A172 (cell line): ENCODE results near the gene ARHGAP26. TPM values are rescaled to one million over a fixed set of nuclear protein-coding genes. Genes with fewer than 3 reads are reported as not detected.

Source experiments
- DNase-seq: peaks from one replicate; pipeline ENCODE4 v3.0.0-alpha.2; 2015; ENCODE audit warnings: low spot score
- total RNA-seq: library from RNA; depleted of rRNA; stranded (reverse); fragments of >200 nt; shearing (Covaris generic); gene quantifications from 2 replicates; pipeline ENCODE4 v1.2.3, GENCODE V29; 2014

The ARHGAP26 gene
- total RNA-seq, 1 experiment from 2014 or later = 1.6 TPM

DNA sequence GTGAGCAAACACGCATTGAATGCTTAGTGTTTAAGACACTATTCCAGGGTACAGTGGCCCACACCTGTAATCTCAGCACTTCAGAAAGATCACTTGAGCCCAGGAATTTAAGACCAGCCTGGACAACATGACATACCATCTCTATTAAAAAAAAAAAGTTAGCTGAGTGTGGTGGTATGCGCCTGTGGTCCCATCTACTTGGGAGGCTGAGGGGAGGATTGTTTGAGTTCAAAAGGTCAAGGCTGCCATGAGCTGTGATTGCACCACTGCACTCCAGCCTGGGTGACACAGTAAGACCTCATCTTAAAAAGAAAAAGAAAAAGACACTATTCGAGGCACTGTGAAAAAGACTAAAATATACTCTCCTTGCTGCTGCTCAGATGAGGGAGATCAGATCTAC lies 392.6 kb downstream of the ARHGAP26 start:
- no peak for DNase-seq

DNA sequence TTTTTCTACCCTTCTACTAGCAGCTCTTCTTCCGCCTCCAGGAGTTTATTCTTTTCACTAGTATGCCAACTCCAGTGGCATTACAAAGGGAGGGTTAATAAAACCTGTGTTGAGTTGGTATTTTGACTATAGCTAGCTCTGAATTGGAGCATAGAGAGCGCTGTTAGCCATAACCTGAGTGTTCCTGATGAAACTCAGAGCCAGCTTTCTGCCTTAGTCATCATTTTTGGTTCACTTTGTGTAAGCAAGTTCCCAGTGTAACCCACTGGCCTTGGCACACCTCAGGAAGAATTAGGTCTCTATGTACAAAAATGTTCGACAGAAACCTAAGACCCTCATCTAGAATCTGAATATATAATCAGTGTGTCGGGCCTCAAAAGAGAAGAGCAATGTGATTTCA lies 394.4 kb downstream of the ARHGAP26 start:
- no peak for DNase-seq

DNA sequence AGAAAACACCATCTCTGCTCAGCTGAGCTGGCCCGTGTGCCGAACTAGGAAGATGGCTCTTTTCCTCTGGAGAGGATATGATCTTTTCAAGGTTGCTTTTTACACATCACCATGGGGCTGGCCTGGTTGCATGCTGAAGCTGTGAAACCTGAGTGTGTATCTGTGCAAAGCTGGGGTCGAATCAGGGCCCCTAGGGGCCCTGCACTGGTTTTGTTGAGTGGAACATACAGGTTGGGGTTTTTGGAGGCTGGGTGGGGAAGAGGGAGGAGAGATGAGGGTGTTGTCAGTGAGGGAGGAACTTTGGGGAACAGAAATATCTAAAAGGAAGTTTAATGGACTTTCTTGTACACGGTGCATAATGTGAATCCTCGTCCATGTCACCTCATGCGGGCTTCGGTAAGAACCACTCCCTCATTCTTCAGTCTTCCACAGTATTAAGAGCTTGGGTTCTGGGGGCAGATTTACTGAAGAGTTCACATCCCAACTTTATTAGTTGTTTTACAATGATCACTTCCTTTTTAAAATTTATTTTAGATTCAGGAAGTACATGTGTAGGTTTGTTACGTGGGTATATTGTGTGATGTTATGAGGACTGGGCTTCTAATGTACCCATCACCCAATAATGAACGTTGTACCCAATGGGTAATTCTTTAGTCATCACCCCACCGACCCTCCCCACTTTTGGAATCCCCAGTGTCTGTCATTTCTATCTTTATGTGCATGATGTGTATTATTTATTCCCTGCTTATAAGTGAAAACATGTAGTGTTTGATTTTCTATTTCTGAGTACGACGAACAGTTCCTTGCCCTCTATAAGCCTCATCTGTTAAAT lies 395.1 kb downstream of the ARHGAP26 start:
- DNase-seq = no peak

DNA sequence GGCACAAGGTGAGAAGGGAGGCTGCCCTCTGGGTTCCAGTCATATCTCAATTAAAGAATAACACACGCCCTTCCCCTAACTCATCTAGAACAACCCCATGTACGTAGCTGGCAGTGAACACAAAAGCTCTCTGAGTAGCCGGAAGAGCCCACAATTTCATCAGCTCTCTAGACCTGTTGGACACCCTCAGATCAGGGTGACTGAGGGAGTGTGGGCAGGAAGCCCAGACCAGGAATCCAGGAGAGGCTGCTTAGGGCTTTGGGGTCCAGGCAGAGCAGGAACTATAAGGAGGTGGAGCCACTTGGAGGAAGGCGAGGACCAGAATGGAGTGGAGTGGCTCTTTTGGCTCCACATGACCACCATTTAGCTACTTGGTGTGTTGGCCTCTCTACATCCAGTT lies 395.9 kb downstream of the ARHGAP26 start:
- no peak for DNase-seq

DNA sequence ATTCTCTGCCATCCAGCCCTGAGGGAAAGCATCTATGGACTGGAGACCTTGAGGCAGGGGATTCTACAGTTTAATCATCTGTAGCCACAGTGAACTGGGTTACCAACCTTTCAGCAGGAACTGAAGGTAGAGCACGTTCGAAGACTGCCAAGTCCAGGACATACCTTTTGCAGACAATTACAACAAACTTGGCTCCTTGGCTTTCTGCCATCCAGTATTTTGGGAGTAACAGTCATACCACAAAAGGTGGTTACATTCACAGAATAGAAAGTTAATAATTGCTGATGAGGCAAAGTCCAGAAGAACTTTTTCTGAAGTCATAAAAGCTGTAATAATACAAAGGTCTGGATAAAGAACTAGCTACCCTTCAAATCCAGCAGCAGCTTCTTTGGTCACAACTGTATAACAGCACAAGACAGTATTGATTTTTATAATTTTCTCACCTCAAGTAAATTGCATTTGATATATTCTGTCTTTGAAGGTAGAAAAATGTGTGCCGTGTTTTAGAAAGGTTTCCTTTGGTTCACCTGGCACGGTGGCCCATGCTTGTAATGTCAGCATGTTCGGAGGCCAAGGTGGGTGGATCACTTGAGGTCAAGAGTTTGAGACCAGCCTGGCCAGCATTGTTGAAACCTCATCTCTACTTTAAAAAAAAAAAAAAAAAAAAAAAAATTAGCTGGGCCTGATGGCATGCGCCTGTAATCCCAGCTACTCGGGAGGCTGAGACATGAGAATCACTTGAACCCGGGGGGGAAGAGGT lies 396.7 kb downstream of the ARHGAP26 start:
- no peak for DNase-seq

DNA sequence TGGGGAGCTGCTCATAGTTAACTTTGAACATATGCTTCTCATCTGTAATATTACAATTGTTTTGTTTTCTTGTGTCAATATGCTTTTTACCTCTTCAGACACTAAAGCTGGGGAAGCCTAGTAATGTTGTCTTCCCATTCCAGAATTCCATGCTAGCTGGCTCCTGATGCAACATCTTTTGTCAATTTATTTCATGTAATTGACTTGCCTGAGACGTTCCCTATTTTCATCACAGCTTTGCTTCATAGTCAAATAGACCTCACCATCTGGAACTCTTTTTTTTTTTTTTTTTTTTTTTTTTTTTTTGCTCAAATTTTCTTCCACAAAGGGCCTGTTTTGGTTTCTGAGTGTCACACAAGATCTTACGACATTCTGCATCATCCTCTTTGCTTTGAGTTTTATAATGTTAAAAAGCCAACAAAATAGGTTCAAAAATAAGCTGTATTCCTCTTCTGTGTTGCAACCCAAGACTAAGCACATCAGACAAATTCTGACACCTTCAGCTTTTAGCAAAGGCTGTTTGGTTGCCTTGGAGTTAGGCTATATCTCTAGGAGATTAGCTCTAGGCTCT lies 398.1 kb downstream of the ARHGAP26 start:
- no peak for DNase-seq

DNA sequence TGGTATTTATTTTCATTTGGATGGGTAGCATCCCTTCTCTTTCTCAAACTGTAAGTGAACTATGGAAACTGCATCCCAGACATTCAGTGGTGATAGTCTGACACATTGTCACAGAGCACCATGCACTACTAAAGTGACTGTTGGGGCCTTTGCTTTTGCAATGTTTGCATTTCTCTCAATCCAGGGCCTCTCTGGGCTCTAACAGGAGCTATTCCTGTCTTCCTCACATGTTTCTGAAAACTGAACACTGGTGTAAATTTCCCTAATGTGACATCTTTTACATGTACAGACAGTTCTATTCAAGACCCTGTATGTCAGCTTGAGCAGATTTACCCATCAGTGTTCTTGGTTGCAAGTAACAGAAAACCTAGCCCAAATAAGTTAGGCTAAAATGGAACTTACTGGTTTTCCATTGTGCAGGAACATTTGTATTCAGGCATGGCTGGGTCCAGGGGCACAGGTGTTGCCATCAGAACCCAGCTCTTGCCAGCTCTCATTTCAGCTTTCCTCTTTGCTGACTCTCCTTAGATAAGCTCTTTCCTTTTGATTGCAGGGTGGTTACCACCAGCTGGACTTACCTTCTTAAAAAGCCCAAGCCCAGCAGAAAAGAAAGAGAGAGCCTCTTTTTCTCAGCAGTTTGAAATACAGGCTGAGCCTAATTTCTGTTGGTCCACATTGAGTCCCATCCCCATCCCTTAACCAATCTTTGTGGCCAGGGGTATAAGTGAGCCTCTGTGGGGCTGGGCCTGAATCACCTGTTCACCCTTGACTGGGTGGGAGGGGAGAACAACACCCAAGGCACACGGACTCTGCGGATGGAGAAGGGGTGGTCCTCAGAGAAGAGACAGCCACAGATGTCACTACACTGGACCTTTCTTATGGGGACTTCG lies 399.0 kb downstream of the ARHGAP26 start:
- DNase-seq = no peak

DNA sequence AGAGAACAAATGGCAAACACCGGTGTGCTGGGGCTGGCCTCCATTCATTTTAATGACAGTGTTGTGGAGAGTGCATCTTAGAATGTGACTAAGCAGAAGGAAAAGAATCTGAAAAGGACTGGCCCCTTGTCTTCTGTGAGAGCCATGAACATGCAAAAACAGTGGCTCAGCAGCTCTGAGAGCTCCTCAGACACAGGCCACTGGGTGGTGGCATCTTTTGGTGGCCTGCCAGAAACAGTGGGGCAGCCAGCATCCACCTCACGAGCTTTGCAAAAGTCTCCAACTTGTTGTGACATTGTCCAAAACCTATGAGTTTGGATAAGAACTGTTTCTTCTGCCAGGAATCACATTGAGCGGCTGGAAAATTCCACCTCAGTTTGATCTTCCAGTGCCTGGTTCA lies 399.9 kb downstream of the ARHGAP26 start:
- DNase-seq = no peak

DNA sequence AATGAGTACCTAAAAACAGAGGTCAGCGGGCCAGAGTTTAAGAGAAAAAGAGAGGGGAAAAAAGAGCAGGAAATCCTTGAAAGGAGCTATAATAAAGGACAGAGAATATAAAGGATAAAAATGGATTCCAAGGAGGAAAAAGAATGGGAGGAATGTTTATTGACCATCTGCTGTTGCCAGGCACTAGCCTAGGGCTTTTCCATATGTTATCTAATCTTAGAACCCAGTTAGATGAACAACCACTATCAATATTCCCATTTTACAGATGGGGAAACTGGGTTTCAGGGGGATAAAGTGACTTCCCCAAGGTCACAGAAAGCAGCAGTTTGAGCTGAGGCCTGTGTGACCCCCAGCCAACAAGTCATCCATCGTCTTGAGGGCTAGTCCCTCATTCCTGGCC lies 400.8 kb downstream of the ARHGAP26 start:
- DNase-seq = no peak

DNA sequence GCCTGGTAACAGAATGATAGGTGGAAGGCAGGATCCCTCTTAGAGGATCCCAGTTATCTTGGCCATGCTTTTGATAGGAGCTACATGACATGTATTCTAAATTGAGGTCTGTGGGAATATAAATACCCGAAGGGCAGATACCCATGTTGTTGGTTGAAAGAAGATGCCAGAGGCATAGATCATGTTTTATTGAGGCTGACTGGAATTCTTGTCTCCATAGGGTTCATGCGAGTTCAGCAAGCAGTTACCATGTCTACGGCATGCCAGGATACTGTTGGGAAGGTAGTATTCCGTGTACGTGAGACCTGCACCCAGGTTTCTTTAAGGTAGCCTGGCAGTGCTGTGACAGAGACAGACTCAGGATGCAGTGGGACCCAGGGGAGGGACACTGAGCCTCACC lies 402.6 kb downstream of the ARHGAP26 start:
- DNase-seq = no peak

DNA sequence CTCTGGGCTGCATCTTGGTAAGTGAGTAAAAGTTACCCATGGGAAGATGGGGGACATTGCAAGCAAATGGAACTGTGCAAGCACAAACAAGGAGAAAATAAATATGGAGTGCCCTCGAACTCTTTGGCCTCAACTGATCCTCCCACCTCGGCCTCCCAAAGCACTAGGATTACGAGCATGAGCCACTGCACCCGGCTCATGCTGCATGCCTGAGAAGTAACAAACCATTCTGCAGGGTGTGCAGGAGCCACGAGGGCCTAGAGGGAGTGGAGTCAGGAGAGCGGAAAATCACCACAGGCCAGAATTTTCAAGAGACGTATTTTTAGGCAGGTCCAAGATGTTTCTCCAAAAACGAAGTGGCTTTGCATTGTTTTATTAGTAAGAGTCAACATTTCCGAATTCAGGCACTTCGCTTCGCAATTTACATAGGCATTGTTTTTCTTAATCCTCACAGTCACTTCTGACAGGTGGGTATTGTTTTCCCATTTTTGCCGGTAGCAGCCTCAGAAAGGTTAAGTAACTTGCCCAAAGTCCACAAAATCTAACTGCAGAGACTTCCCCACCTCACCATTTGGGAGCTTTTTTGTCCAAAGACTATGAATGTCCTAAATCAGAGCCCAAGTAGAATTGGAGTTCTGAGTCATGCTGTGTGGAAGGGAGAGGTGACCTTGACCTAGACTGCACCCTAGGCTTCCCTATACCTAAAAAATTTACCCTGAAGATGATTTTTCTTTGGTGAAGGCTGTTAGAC lies 403.1 kb downstream of the ARHGAP26 start:
- DNase-seq = no peak

DNA sequence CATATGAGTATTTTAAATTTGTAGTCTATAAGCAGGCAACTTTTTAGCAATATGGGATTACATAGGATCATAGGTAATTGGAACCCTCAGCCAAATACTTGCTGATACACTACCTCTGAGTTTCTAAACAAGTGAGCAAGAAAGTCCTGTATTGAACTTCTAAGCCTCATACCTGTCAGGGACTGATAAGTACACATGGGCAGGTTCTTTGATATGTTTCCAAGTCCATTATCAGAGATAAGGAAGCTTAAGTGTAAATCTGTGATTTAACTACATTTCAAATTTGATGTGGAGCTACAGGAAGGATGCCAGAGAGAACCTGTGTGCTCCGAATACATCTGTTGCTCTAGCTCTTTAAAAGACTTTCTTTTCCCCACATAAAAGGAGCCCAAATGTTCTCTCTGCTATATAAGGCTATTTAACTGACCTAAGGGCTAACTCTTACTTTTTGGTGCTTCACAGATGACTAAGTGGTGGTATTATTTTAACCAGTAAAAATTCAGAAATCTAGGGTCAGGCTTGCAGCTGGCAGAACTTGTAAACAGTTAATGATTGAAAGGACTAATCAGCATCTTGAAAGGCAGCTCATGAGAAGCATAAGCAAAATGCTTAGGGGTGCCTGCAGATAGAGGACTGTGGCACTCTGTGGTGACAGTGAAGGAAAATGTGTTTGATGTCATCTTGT lies 404.7 kb downstream of the ARHGAP26 start:
- no peak for DNase-seq

DNA sequence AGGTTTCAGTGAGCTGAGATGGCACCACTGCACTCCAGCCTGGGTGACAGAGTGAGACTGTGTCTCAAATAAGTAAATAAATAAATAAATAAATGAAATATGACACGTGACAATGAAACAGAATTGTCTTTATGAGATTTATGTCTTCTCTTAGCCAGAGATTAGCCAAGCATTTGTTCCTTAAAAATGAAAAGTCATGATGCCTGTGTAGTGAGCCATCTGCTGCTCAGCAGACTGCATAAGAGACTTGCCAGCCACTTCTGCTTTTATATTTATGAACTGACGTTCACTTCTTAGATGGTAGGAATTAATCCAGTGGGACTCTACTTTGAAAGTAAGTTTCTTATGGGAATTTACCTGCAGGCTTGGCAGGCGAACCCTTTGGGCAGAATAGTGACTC lies 405.9 kb downstream of the ARHGAP26 start:
- no peak for DNase-seq

DNA sequence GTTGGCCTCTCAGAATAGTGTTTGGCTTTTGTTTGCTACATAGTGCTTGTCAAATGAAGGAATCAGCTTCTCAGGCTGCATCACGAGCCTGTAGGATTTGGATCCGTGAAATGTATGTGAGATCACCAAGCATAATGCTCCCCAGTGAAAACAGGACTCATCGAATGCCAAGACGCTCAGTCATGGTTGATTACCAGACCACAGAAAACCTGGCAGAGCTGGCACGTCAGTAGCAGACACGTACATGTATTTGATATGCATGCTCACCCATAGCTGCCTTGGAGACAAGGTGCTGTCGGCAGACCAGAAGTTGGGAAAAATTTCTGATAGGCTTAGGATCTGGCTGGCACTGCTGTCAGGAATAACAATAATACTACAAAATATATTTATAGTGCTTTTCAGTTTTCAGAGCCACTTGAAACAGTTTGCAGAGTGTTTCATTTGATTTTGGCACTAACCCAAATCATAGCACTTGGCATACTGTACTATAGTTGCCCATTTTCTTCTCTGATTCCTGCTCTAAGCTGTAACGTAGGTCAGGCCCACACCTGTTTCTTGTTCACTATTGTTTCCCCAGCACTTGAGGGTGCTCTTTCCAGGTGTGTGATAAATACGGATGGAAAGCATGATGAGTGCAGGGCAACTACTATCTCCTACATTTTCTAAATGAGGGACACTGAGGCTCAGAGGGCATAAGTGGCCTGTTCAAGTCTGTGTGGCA lies 407.2 kb downstream of the ARHGAP26 start:
- DNase-seq = peak; percentile 98

DNA sequence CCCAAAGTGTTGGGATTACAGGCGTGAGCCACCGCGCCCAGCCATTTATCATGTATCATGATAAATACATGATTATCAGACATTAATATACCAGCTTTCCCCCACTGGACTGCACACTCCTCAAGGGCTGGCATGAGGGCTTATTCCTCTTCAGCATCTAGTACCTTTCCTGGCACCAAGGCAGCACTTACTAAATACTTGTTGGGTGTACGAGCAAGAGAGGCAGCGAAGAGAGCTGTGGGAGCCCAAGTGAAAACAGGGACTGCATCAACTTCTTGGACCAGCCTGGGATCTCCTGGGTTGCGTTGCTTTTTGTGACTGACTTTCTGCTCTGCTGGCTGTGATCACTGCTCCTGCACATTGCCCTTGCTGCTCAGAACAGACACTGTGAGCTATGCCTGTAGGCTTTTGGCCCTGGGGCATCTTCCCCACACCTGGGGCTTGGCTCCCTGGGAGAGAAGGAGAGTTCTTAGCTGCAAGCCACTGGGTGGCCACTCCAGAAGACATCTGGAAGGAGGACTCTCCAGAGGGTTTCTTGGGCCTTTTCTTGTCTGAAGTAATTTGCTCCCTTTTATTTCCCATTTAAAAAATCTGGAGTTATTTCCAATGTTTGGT lies 409.1 kb downstream of the ARHGAP26 start:
- DNase-seq = no peak

DNA sequence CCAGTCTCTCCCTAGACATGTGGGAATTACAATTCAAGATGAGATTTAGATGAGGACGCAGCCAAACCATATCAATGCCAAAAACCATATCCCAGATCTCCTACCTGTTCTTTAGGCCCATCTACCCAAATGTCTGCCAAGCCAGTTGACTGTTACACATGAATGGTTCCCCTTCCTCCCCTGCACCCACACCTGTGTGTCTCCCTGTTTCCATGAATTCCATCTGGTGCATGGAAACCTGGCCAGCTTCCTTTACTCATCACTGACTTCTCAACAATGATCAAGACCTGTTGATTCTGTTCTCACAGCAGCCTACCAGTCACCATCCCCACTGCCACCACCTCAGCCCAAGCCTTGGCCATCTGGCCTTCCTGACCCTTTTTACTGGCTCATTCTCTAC lies 410.6 kb downstream of the ARHGAP26 start:
- no peak for DNase-seq

DNA sequence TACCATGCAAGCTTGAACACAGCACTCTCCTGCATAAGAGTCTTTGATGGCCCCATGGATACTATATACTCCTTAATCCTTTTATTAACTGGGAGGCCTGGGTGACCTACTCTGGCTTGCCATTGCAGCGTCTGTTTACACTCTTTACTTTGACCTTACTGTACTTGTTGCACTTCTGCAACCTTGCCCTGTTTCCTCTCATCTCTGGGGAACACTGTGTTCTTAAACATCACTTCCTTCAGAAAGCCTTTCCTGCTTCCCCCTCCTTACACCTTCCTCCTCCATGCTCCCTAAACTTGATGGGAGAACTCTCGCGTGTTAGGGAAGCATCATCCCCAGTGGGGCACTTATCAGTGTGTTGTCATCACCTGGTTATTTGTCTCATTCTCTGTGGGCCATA lies 411.0 kb downstream of the ARHGAP26 start:
- DNase-seq = no peak

DNA sequence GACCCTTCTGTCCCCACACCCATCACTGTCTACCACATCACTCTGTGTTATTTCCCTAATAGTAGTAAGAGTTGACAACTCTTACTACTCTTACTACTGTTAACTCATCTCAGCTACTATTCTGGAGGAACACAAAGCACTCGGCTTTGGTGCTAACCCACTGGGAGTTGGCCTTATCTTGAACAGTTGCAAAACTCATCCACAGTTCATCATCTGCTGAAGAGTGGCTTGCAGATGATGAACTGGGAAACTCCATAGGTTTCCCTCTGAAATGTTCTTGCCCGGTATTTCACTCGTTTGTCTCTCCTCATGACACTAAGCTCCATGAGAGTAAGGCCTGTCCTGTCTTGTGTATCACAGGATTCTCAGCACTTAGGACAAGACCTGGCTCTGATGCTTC lies 411.9 kb downstream of the ARHGAP26 start:
- no peak for DNase-seq
